GM23338 (cell line): ENCODE results near the gene CRYL1. TPM values are rescaled to one million over a fixed set of nuclear protein-coding genes. Genes with fewer than 3 reads are reported as not detected.

Source experiments
- ATAC-seq: fragments of 200-7000 bp; cut with Tn5 transposase; 3 replicates; pipeline ENCODE4 v1.9.1; 2020
- DNase-seq: peaks from one replicate; pipeline ENCODE4 v3.0.0-alpha.2; 2015; ENCODE audit warnings: low spot score
- H2AFZ ChIP-seq: fragments of 200-600 bp; sonication (generic); 2 replicates; pipeline ENCODE4 v1.8.0; 2016; ENCODE audit warnings: antibody characterized with exemption, mild to moderate bottlenecking, moderate library complexity
- H3F3A ChIP-seq: fragments of 200-600 bp; sonication (generic); replicated peaks from 2 replicates; pipeline ENCODE4 v1.8.0; 2017; ENCODE audit warnings: antibody characterized with exemption, mixed run types, low read depth
- H3K27ac ChIP-seq: fragments of 200-600 bp; sonication (generic); 2 replicates; pipeline ENCODE4 v1.6.1; 2016; ENCODE audit warnings: low read depth
- H3K27me3 ChIP-seq: fragments of 200-600 bp; sonication (generic); 2 replicates; pipeline ENCODE4 v1.8.0; 2016; ENCODE audit warnings: mild to moderate bottlenecking, mixed run types, moderate library complexity; ENCODE audit not compliant: insufficient read depth
- H3K36me3 ChIP-seq: fragments of 200-600 bp; sonication (generic); 2 replicates; pipeline ENCODE4 v1.8.0; 2016; ENCODE audit warnings: mild to moderate bottlenecking; ENCODE audit not compliant: insufficient read depth
- H3K4me1 ChIP-seq: fragments of 200-600 bp; sonication (generic); 2 replicates; pipeline ENCODE4 v1.8.0; 2016; ENCODE audit warnings: mild to moderate bottlenecking, moderate library complexity; ENCODE audit not compliant: insufficient read depth
- H3K4me2 ChIP-seq: fragments of 200-600 bp; sonication (generic); 2 replicates; pipeline ENCODE4 v1.7.1; 2017; ENCODE audit warnings: mixed run types
- H3K4me3 ChIP-seq: fragments of 200-600 bp; sonication (generic); 2 replicates; pipeline ENCODE4 v1.6.1; 2016; ENCODE audit warnings: mixed run types
- H3K79me2 ChIP-seq: fragments of 200-600 bp; sonication (generic); replicated peaks from 2 replicates; pipeline ENCODE4 v1.8.0; 2017; ENCODE audit warnings: mild to moderate bottlenecking; ENCODE audit not compliant: insufficient read depth
- H3K9me2 ChIP-seq: fragments of 200-600 bp; sonication (generic); 2 replicates; pipeline ENCODE4 v1.8.0; 2017; ENCODE audit not compliant: insufficient read depth
- H4K20me1 ChIP-seq: fragments of 200-600 bp; sonication (generic); replicated peaks from 2 replicates; pipeline ENCODE4 v1.8.0; 2017; ENCODE audit warnings: mild to moderate bottlenecking; ENCODE audit not compliant: insufficient read depth
- H3K27ac Mint-ChIP-seq: 2 replicates; pipeline ENCODE4 v1.8.0; 2020; ENCODE audit warnings: inconsistent platforms, mild to moderate bottlenecking, moderate library complexity, mixed read lengths
- H3K27me3 Mint-ChIP-seq: 3 replicates; pipeline ENCODE4 v1.8.0; 2022; ENCODE audit warnings: low read depth, mild to moderate bottlenecking, moderate library complexity, mixed read lengths, inconsistent platforms; ENCODE audit not compliant: insufficient read depth, poor library complexity
- H3K36me3 Mint-ChIP-seq: 3 replicates; pipeline ENCODE4 v1.8.0; 2021; ENCODE audit warnings: low read depth, mild to moderate bottlenecking, inconsistent platforms, moderate library complexity, mixed read lengths
- H3K4me1 Mint-ChIP-seq: 3 replicates; pipeline ENCODE4 v1.8.0; 2020; ENCODE audit warnings: mild to moderate bottlenecking, inconsistent platforms, mixed read lengths
- H3K4me3 Mint-ChIP-seq: 3 replicates; pipeline ENCODE4 v1.8.0; 2021; ENCODE audit warnings: moderate library complexity, mild to moderate bottlenecking, inconsistent platforms, mixed read lengths
- H3K9me3 Mint-ChIP-seq: 3 replicates; pipeline ENCODE4 v1.8.0; 2020; ENCODE audit warnings: moderate library complexity, mild to moderate bottlenecking, inconsistent platforms, mixed read lengths
- CREB1 ChIP-seq: fragments of 250-450 bp; sonication (Bioruptor Pico); IDR thresholded peaks from 2 replicates; pipeline ENCODE4 v1.5.0; 2020; ENCODE audit warnings: low read depth, mild to moderate bottlenecking, moderate library complexity
- ZNF331 ChIP-seq: fragments of 250-450 bp; sonication (Bioruptor Pico); IDR thresholded peaks from 2 replicates; pipeline ENCODE4 v1.5.0; 2020; ENCODE audit warnings: low read depth, mild to moderate bottlenecking, moderate library complexity
- polyA plus RNA-seq: library from polyadenylated mRNA; unstranded; fragments of >200 nt; fragmentation: Nextera tagmentation; extraction: Ambion mirVana; gene quantifications from 2 replicates; pipeline ENCODE4 v1.2.1, GENCODE V29; 2016
- total RNA-seq: library from RNA; depleted of rRNA; stranded (reverse); fragments of >200 nt; shearing (Covaris generic); gene quantifications from 2 replicates; pipeline ENCODE4 v1.2.3, GENCODE V29; 2014
- TF ChIP-seq, protein P1 (sequence below), 2 experiments: fragments of 200-600 bp in 1 of 2; sonication (generic) in 1 of 2; conservative IDR thresholded peaks; 2 replicates each; pipeline versions ENCODE4 v1.5.1 to v1.6.1; 2016 to 2017; ENCODE audit warnings: antibody characterized with exemption in 2 of 2, low read depth in 2 of 2, mild to moderate bottlenecking in 2 of 2, moderate library complexity in 1 of 2
- TF ChIP-seq, protein P2 (sequence below): fragments of 250-450 bp; sonication (Bioruptor Pico); IDR thresholded peaks from 2 replicates; pipeline ENCODE4 v1.5.0; 2020; ENCODE audit warnings: mild to moderate bottlenecking, moderate library complexity

CRYL1 gene
- total and polyA plus RNA-seq, 2 experiments from 2014 or later, result 2.2 to 2.6 TPM

DNA sequence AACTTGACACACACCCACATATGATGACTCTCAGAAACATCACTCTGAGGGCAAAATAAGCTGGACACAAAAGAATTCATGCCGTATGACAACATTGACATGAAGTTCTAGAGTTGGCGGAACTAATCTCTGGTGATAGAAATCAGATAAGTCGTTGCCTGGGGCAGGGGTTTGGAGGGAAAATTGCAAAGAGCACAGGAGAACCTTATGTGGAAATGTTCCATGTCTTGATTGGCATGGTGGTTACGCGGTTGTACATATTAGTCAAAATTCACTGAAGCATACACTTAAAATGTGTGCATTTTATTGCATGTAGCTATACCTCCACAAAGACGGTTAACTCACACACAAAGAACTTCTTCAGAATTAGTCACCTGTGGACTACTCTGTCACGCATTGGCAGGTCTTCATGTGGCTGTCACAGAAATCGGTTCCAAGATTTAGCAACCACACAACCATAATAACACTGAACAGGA lies 155.7 kb downstream of the CRYL1 start:
- Histone ChIP-seq H3K27ac (no peak overlapping the region), H3K4me3 (no peak overlapping the region), H3K9me2 (no peaks in the 10 kb centered on the region), H3K36me3 (no peaks in the 10 kb centered on the region), H3K4me2 (no peak overlapping the region), H2AFZ (no peak overlapping the region), H3K4me1 (peaks cover 5% of the 10 kb centered on the region; the same call in 1 of the 2 replicates), H3K79me2 (no peaks in the 10 kb centered on the region), H4K20me1 (no peaks in the 10 kb centered on the region), H3K27me3 (peaks cover 5% of the 10 kb centered on the region; the same call in 1 of the 2 replicates), H3F3A (no peaks in the 10 kb centered on the region)
- TF ChIP-seq CREB1 (no peak), ZNF331 (CRISPR knock-in tag) (no peak)
- TF ChIP-seq, protein P1, sequence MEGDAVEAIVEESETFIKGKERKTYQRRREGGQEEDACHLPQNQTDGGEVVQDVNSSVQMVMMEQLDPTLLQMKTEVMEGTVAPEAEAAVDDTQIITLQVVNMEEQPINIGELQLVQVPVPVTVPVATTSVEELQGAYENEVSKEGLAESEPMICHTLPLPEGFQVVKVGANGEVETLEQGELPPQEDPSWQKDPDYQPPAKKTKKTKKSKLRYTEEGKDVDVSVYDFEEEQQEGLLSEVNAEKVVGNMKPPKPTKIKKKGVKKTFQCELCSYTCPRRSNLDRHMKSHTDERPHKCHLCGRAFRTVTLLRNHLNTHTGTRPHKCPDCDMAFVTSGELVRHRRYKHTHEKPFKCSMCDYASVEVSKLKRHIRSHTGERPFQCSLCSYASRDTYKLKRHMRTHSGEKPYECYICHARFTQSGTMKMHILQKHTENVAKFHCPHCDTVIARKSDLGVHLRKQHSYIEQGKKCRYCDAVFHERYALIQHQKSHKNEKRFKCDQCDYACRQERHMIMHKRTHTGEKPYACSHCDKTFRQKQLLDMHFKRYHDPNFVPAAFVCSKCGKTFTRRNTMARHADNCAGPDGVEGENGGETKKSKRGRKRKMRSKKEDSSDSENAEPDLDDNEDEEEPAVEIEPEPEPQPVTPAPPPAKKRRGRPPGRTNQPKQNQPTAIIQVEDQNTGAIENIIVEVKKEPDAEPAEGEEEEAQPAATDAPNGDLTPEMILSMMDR (conservative IDR thresholded peaks at IDR 0.05; ENCODE audit: low read depth in 2 of 2), result no peak
- TF ChIP-seq, protein P2, sequence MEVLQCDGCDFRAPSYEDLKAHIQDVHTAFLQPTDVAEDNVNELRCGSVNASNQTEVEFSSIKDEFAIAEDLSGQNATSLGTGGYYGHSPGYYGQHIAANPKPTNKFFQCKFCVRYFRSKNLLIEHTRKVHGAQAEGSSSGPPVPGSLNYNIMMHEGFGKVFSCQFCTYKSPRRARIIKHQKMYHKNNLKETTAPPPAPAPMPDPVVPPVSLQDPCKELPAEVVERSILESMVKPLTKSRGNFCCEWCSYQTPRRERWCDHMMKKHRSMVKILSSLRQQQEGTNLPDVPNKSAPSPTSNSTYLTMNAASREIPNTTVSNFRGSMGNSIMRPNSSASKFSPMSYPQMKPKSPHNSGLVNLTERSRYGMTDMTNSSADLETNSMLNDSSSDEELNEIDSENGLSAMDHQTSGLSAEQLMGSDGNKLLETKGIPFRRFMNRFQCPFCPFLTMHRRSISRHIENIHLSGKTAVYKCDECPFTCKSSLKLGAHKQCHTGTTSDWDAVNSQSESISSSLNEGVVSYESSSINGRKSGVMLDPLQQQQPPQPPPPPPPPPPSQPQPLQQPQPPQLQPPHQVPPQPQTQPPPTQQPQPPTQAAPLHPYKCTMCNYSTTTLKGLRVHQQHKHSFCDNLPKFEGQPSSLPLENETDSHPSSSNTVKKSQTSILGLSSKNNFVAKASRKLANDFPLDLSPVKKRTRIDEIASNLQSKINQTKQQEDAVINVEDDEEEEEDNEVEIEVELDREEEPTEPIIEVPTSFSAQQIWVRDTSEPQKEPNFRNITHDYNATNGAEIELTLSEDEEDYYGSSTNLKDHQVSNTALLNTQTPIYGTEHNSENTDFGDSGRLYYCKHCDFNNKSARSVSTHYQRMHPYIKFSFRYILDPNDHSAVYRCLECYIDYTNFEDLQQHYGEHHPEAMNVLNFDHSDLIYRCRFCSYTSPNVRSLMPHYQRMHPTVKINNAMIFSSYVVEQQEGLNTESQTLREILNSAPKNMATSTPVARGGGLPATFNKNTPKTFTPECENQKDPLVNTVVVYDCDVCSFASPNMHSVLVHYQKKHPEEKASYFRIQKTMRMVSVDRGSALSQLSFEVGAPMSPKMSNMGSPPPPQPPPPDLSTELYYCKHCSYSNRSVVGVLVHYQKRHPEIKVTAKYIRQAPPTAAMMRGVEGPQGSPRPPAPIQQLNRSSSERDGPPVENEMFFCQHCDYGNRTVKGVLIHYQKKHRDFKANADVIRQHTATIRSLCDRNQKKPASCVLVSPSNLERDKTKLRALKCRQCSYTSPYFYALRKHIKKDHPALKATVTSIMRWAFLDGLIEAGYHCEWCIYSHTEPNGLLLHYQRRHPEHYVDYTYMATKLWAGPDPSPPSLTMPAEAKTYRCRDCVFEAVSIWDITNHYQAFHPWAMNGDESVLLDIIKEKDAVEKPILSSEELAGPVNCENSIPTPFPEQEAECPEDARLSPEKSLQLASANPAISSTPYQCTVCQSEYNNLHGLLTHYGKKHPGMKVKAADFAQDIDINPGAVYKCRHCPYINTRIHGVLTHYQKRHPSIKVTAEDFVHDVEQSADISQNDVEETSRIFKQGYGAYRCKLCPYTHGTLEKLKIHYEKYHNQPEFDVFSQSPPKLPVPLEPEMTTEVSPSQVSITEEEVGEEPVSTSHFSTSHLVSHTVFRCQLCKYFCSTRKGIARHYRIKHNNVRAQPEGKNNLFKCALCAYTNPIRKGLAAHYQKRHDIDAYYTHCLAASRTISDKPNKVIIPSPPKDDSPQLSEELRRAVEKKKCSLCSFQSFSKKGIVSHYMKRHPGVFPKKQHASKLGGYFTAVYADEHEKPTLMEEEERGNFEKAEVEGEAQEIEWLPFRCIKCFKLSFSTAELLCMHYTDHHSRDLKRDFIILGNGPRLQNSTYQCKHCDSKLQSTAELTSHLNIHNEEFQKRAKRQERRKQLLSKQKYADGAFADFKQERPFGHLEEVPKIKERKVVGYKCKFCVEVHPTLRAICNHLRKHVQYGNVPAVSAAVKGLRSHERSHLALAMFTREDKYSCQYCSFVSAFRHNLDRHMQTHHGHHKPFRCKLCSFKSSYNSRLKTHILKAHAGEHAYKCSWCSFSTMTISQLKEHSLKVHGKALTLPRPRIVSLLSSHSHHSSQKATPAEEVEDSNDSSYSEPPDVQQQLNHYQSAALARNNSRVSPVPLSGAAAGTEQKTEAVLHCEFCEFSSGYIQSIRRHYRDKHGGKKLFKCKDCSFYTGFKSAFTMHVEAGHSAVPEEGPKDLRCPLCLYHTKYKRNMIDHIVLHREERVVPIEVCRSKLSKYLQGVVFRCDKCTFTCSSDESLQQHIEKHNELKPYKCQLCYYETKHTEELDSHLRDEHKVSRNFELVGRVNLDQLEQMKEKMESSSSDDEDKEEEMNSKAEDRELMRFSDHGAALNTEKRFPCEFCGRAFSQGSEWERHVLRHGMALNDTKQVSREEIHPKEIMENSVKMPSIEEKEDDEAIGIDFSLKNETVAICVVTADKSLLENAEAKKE (CRISPR knock-in tag), result no peak
- no peak overlapping the region for H3K4me3 Mint-ChIP-seq
- no peaks in the 10 kb centered on the region for H3K9me3 Mint-ChIP-seq
- ATAC-seq (no peak), DNase-seq (no peak)
- H3K27me3 Mint-ChIP-seq, result peaks cover 2% of the 10 kb centered on the region
- H3K36me3 Mint-ChIP-seq, result no peaks in the 10 kb centered on the region
- H3K27ac Mint-ChIP-seq, result no peak overlapping the region
- peaks cover 5% of the 10 kb centered on the region for H3K4me1 Mint-ChIP-seq
